HG03175 (cell line): ENCODE data around the gene CCDC159.

Source experiments
- ATAC-seq: cut with Tn5 transposase; IDR thresholded peaks from one replicate; pipeline ENCODE4 v1.9.1; 2021; ENCODE audit warnings: mild to moderate bottlenecking, moderate library complexity; ENCODE audit not compliant: unreplicated experiment

Gene CCDC159

DNA sequence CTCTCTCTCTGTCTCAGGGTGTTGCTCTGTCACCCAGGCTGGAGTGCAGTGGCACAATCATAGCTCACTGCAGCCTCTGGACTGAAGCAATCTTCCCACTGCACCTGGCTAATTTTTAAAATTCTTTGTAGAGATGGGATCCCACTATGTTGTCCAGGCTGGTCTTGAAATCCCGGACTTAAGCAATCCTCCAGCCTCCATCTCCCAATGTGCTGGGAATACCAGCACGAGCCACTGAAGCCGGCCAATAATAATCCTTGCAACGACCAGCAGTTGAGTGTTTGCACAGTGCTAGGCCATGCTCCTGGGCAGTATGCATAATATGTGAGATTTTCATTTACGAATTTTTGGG is 38.4 kb downstream of the CCDC159 start:
- no peak for ATAC-seq

DNA sequence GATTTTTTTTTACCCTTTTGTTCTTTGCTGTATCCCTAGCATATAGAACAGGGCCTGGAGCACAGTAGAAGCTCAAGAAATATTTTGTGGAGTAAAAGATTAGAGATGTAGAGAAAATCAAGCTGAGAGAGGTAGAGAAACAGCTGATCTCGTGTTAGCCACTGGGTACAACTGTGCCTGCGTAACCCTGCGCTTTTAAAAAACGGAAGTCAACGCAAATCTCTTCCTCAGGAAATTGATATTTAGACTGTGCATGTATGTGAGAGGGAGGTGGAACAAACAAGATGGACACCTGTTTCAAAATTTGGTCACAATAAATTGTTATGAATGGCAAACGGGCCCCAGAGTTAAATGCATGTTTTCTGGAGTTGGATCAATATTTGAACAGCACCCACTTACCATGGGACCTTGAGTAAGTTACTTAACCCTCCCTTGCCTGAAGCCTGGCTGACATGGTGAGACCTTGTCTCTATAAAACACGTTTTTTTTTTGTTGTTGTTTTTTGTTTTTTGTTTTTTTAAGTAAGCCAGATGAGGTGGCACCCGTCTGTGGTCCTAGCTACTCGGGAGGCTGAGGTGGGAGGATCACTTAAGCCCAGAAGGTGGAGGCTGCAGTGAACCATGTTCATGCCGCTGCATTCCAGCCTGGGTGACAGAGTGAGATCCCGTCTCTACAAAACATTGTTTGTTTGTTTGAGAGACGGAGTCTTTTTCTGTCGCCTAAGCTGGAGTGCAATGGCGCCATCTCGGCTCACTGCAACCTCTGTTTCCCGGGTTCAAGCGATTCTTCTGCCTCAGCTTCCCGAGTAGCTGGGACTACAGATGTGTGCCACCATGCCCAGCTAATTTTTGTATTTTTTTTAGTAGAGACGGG is 41.1 kb downstream of the CCDC159 start:
- ATAC-seq: no peak

DNA sequence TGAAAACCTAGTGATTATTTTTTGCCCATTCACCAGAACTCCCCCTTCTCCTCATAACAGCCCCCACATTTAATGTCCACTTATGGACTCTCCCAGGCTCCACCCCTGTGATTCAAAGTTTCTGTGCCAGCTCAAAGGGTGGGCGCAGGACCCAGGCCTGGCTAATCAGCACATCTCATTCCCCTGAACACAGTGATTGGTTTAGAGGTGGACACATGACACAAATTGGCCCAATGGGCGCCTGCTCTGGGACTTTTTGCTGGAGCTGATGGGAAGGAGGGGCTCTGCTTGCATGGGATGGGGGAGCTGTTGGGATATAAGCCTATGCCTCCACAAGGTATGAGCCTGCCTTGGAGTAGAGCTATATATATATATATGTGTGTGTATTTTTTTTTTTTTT is 44.0 kb downstream of the CCDC159 start:
- no peak for ATAC-seq

DNA sequence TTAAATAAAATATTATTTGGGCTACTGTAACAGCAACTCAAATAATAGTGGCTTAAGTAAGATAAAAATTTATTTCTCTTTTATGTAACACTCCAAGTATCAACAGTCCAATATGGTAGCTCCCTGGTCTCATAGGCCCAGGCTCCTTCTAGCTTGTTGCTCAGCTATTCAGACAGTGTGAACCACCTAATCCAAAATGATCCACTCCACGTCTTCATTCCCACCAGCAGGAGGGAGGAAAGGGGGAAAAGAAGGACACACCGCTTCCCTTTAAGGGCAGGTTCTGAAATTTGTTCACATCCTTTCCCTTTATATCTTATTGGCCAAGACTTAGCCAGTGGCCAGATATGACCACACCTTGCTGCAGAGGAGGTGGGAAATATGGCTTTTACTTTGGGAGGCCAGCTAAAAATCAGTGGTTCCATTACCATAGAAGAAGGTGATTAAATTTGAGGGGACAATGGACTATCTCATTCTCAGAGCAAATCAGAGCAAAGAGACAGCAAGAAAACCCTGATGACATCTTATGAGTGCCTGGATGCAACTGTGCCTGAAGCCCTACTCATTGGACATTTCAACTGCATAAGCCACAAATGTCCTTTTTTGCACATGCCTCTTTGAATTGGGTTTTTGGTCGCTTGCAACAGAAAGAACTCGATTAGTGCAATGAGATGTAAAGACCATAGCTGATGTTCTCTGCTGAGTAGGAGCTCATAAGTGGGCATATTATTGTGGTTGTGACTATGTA is 44.8 kb downstream of the CCDC159 start:
- ATAC-seq: no peak

DNA sequence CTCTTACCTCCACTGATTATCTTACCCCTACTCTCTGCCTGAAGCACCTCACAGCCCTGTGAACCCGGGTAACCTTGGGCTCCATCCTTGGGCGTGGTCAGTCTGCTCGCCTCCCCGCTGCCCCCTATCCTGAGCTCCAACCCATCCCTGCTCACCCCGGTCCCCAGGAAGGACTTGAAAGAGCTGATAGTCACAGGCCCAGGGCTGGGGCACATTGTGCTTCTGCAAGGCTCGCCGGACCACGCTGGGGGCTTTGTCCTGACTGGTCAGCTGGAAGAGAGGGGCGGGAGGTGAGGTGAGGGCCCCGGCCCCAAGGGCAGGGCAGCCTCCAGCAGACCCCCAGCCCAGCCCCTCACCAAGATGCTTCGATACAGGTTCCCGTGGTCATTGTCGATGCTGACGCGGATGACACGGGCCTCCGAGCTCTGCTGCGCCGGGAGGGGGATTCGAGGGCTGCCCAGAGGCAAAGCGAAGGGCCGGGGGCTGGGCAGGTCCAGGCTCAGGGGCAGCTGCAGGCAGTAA is 50.8 kb downstream of the CCDC159 start:
- ATAC-seq: no peak

DNA sequence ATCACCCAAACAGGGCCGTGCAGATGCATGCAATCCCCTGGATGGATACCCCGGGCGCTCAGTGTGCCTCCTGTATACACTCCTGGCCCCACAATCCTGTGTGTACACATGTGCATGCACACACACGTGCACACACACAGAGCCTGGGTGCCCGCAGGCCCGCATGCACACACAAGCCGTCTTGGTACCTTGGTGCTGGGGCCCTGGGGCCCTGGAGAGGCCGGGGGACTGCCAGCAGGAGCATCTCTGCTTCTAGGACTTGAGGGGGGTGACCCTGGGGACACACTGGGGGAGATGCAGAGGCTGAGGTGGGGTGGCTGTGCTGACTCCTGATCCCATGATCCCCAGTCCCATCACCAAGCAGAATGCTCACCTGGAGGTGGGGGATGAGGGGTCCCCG is 53.3 kb downstream of the CCDC159 start:
- no peak for ATAC-seq

DNA sequence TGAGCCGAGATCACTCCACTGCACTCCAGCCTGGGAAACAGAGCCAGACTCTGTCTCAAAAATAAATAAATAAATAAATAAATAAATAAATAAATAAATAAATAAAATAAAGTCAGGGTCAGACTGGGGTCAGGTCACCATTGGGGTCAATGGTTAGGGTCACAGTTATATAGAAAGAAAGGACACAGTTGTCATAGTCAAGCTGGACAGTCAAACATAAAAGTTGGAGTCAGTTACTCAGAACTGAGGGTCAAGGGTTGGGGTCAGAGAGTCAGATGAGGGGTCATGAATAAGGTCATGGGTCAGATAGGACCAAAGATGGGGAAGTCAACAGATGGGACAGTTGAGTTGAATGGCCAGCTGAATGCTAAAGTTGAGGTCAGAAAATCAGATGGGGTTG is 54.5 kb downstream of the CCDC159 start:
- ATAC-seq: no peak

DNA sequence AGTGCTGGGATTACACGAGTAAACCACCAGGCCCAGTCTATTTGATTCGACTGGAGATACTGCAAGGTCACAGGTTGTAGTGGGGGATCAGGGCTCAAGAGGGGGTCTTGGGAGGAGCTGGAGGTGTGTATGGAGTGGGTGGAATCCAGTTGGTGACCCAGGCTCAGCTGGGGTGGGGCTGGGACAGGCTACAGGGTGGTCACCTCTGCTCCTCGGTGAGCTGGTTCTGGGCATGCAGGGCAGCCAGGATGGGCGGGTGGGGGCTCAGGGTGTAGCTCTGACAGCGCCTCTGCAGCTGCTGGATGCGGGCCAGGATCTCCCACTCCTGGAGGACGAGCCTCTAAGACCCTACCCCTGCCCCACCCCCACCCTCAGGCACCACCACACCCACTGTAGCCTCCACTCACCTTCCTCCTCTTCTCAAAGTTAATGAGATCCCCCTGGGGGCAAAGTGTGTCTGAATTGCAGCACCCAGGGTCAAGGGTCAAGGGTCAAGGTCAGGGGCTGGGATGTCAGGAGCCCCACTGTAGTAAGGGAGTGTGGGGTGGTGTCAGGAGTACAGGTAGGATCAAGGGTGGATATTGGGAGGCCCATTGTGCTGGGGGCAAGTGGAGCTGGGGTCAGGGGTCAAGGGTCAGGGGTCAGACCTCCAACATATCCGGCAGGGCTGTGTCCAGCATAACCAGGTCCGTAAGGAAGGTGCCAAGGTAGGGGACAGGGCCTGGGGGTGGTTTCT is 55.7 kb downstream of the CCDC159 start:
- no peak for ATAC-seq
